Gastrocnemius medialis (tissue), 4 donors: ENCODE data around the gene RDH5.

Source experiments
- POLR2A ChIP-seq, 2 donors: fragments of 450-650 bp; IDR thresholded peaks; one replicate each; pipeline ENCODE4 v1.6.1; 2017; ENCODE audit warnings: antibody characterized with exemption in 2 of 2, mild to moderate bottlenecking in 2 of 2, moderate library complexity in 2 of 2
- TF ChIP-seq, protein P1 (sequence below), 5 experiments: fragments of 450-650 bp in 3 of 5; fragments of 200-600 bp in 2 of 5; sonication (generic) in 2 of 5; IDR thresholded peaks in 4 of 5; conservative IDR thresholded peaks in 1 of 5; 1 replicate in 4 of 5; 2 replicates in 1 of 5; pipeline ENCODE4 v1.5.1; 2016 to 2019; ENCODE audit warnings: antibody characterized with exemption in 5 of 5, mild to moderate bottlenecking in 3 of 5, moderate library complexity in 3 of 5

DNA sequence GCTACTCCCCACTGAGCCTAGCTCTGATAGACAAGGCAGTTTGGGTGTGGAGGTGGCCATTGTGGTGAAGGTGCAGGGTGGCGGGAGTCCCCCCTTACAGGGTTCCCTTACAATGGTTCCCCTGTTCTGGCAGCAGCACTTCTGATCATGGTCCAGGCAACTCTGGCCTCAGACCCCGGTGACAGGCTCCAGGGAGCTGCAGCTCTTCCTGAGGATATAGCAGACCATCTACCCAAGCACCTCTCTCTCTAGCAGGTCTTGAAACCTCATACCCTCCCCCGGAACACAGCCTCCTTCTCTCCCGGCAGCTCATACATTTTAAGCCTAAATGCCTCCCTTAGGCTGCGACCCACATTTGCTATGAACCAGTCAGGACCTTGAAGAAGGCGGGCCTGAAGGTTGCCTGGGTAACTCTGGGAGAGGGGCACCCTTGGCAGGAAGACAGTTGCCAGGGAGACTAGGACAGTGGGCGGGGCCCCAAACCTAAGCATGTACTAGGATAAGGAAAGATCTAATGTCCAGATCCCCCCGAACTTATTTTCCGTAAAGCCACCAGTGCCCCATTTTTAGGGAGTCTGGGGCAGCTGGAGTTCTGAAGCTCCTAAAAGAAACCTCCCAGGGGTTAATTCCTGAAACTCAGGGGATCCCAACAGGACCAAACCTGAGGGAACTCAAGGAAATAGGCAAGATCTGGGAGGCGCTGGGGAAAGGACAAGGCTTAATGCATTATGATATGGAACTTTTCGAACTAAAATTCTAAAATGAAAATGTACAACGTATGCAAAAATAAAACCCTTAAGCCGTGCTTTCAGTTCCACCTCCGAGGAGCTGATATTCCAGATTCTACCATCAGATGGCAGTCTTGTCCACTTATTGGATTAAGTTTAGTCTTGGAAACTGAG lies 18.2 kb downstream of the RDH5 start:
- TF ChIP-seq POLR2A (IDR thresholded peaks at IDR 0.05) = no peak
- TF ChIP-seq, protein P1, sequence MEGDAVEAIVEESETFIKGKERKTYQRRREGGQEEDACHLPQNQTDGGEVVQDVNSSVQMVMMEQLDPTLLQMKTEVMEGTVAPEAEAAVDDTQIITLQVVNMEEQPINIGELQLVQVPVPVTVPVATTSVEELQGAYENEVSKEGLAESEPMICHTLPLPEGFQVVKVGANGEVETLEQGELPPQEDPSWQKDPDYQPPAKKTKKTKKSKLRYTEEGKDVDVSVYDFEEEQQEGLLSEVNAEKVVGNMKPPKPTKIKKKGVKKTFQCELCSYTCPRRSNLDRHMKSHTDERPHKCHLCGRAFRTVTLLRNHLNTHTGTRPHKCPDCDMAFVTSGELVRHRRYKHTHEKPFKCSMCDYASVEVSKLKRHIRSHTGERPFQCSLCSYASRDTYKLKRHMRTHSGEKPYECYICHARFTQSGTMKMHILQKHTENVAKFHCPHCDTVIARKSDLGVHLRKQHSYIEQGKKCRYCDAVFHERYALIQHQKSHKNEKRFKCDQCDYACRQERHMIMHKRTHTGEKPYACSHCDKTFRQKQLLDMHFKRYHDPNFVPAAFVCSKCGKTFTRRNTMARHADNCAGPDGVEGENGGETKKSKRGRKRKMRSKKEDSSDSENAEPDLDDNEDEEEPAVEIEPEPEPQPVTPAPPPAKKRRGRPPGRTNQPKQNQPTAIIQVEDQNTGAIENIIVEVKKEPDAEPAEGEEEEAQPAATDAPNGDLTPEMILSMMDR (IDR thresholded peaks at IDR 0.05 in 4 of 5, conservative IDR thresholded peaks at IDR 0.05 in 1 of 5) = peak; percentile 80 to 96 (median 85)
